Mucosa of stomach (tissue), 1 donor: ENCODE results near the gene CHST14.
A peak's percentile ranks its signal among the peaks of the same experiment; 100 is the strongest.

Experiments used
- H3K27me3 ChIP-seq: one replicate; pipeline ENCODE4 v1.7.0; 2013; ENCODE audit warnings: mild to moderate bottlenecking, low read length; ENCODE audit not compliant: control insufficient read depth, insufficient read depth
- H3K36me3 ChIP-seq: one replicate; pipeline ENCODE4 v1.7.0; 2013; ENCODE audit warnings: low read length; ENCODE audit not compliant: control insufficient read depth, insufficient read depth
- H3K4me1 ChIP-seq: one replicate; pipeline ENCODE4 v1.7.0; 2013; ENCODE audit warnings: mild to moderate bottlenecking, low read length; ENCODE audit not compliant: control insufficient read depth, insufficient read depth
- H3K4me3 ChIP-seq: one replicate; pipeline ENCODE4 v1.7.0; 2013; ENCODE audit warnings: low read length
- H3K9ac ChIP-seq: one replicate; pipeline ENCODE4 v1.7.0; 2013; ENCODE audit warnings: mild to moderate bottlenecking, low read length, moderate library complexity
- H3K9me3 ChIP-seq: one replicate; pipeline ENCODE4 v1.7.0; 2013; ENCODE audit warnings: mild to moderate bottlenecking, low read length, moderate library complexity; ENCODE audit not compliant: control insufficient read depth
- donor health status: Pancreatic carcinoma.

Gene CHST14

GRCh38 chr15:40468898-40469331 lies 1.9 kb upstream of the CHST14 start:
- no peaks in the 10 kb centered on the region for H3K9me3 ChIP-seq
- no peak overlapping the region for H3K9ac ChIP-seq
- H3K36me3 ChIP-seq, result peaks cover 3% of the 10 kb centered on the region
- no peak overlapping the region for H3K4me3 ChIP-seq
- no peaks in the 10 kb centered on the region for H3K27me3 ChIP-seq
- H3K4me1 ChIP-seq, result peaks cover 33% of the 10 kb centered on the region

GRCh38 chr15:40469776-40470390 lies 901 bp upstream of the CHST14 start:
- Histone ChIP-seq H3K9ac (peak overlapping the region; percentile 57), H3K4me1 (peaks cover 33% of the 10 kb centered on the region)

DNA sequence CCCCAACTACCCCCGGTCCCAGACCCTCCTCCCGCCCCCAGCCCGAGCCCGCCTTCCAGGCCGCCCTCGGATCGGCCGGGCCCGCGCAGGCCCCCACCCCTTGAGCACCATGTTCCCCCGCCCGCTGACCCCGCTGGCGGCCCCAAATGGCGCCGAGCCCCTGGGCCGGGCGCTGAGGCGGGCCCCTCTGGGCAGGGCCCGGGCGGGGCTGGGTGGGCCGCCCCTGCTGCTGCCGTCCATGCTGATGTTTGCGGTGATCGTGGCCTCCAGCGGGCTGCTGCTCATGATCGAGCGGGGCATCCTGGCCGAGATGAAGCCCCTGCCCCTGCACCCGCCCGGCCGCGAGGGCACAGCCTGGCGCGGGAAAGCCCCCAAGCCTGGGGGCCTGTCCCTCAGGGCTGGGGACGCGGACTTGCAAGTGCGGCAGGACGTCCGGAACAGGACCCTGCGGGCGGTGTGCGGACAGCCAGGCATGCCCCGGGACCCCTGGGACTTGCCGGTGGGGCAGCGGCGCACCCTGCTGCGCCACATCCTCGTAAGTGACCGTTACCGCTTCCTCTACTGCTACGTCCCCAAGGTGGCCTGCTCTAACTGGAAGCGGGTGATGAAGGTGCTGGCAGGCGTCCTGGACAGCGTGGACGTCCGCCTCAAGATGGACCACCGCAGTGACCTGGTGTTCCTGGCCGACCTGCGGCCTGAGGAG lies 472 bp downstream of the CHST14 start:
- H3K27me3 ChIP-seq, result no peaks in the 10 kb centered on the region
- peak overlapping the region; percentile 50 for H3K4me3 ChIP-seq
- no peaks in the 10 kb centered on the region for H3K36me3 ChIP-seq
- H3K9ac ChIP-seq, result peak overlapping the region; percentile 68
- H3K4me1 ChIP-seq, result peaks cover 27% of the 10 kb centered on the region
- no peaks in the 10 kb centered on the region for H3K9me3 ChIP-seq

More at GRCh38 chr15:40469776-40470390, 901 bp upstream of the CHST14 start:
- Histone ChIP-seq H3K4me3 (peak overlapping the region; percentile 43), H3K36me3 (no peaks in the 10 kb centered on the region), H3K9me3 (no peaks in the 10 kb centered on the region), H3K27me3 (no peaks in the 10 kb centered on the region)

GRCh38 chr15:40471808-40472150 lies 995 bp downstream of the CHST14 start:
- peak overlapping the region; percentile 68 for H3K9ac ChIP-seq
- H3K36me3 ChIP-seq, result no peaks in the 10 kb centered on the region
- no peaks in the 10 kb centered on the region for H3K9me3 ChIP-seq
- H3K27me3 ChIP-seq, result no peaks in the 10 kb centered on the region
- peak overlapping the region; percentile 50 for H3K4me3 ChIP-seq
- H3K4me1 ChIP-seq, result peaks cover 22% of the 10 kb centered on the region

- Histone ChIP-seq H3K9me3 (no peaks in the 10 kb centered on the region), H3K9ac (peak overlapping the region; percentile 41), H3K27me3 (no peaks in the 10 kb centered on the region), H3K4me1 (peaks cover 21% of the 10 kb centered on the region), H3K4me3 (no peak overlapping the region), H3K36me3 (no peaks in the 10 kb centered on the region)
These were observed 1.5 kb downstream of the CHST14 start for GRCh38 chr15:40472171-40472727.

DNA sequence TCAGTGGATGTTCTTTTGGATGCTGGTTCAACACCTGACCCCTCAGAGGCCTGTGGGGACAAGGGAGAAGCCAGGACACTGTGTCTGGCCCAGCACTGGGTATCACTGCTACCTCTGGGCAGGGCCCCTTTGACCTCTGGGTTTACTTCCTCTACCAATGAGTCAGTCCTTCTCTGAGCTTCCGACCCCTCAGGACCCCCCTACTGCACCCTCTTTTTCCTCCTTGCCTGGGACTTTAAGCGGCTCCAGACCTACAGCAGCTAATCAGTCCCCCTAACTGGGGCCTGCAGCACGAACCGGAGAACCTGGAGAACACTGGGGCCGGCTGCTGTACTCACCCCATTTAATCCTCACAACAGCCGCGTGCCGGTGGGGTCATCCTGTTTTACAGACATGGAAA lies 3.8 kb downstream of the CHST14 start:
- Histone ChIP-seq H3K27me3 (peaks cover 2% of the 10 kb centered on the region), H3K4me3 (no peak overlapping the region), H3K9me3 (no peaks in the 10 kb centered on the region), H3K9ac (no peak overlapping the region), H3K4me1 (peaks cover 20% of the 10 kb centered on the region), H3K36me3 (no peaks in the 10 kb centered on the region)

- Histone ChIP-seq H3K27me3 (peaks cover 2% of the 10 kb centered on the region), H3K4me3 (no peak overlapping the region), H3K9ac (no peak overlapping the region), H3K36me3 (no peaks in the 10 kb centered on the region), H3K9me3 (no peaks in the 10 kb centered on the region), H3K4me1 (no peaks in the 10 kb centered on the region)
These were observed 7.0 kb downstream of the CHST14 start for GRCh38 chr15:40477642-40478327.

GRCh38 chr15:40479024-40479423 lies 8.2 kb downstream of the CHST14 start:
- H3K4me3 ChIP-seq, result no peak overlapping the region

DNA sequence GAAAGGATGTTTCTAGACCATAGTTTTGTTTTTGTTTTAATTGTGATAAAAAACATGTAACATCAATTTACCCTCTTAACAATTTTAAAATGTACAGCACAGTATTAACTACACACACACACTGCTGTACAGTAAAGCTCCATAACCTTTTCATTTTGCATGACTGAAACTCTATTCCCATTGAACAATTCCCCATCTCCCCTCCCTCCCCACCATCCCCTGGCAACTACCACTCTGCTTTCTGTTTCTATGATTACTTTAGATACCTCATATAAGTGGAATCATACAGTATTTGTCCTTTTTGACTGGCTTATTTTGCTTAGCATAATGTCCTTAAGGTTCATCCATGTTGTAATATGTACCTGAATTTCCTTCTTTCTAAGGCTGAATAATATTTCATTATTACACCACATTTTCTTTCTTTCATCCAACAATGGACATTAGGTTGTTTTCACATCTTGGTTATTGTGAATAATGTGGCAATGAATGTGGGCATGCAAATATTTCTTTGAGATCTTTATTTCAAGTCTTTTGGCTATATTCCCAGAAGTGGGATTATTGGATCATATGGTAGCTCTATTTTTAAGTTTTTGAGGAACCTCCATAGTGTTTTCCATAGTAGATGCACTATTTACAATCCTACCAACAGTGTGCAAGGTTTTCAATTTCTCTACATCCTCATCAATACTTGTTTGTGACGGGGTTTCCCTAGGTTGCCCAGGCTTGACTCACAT lies 10.7 kb downstream of the CHST14 start:
- no peaks in the 10 kb centered on the region for H3K36me3 ChIP-seq
- no peak overlapping the region for H3K4me3 ChIP-seq

More at GRCh38 chr15:40479024-40479423, 8.2 kb downstream of the CHST14 start:
- Histone ChIP-seq H3K36me3 (no peaks in the 10 kb centered on the region), H3K9me3 (no peaks in the 10 kb centered on the region), H3K27me3 (peaks cover 2% of the 10 kb centered on the region), H3K4me1 (no peaks in the 10 kb centered on the region), H3K9ac (no peak overlapping the region)

GRCh38 chr15:40483919-40484318 lies 13.1 kb downstream of the CHST14 start:
- Histone ChIP-seq H3K9ac (no peak overlapping the region), H3K27me3 (no peaks in the 10 kb centered on the region), H3K36me3 (no peaks in the 10 kb centered on the region), H3K4me1 (no peaks in the 10 kb centered on the region), H3K4me3 (no peak overlapping the region), H3K9me3 (no peaks in the 10 kb centered on the region)

More for the DNA sequence above, 10.7 kb downstream of the CHST14 start:
- no peaks in the 10 kb centered on the region for H3K4me1 ChIP-seq
- H3K27me3 ChIP-seq, result peaks cover 2% of the 10 kb centered on the region
- no peaks in the 10 kb centered on the region for H3K9me3 ChIP-seq
- no peak overlapping the region for H3K9ac ChIP-seq

GRCh38 chr15:40486066-40486770 lies 15.4 kb downstream of the CHST14 start:
- Histone ChIP-seq H3K4me1 (no peaks in the 10 kb centered on the region), H3K4me3 (no peak overlapping the region), H3K36me3 (no peaks in the 10 kb centered on the region), H3K9ac (no peak overlapping the region), H3K27me3 (no peaks in the 10 kb centered on the region), H3K9me3 (no peaks in the 10 kb centered on the region)
